HFFc6 (cell line): Measurements from ENCODE around the gene LRRC75B. TPM values are rescaled to one million over a fixed set of nuclear protein-coding genes. Genes with fewer than 3 reads are reported as not detected.
A peak's percentile ranks its signal among the peaks of the same experiment; 100 is the strongest.

Experiments used
- DNase-seq: peaks from one replicate; pipeline ENCODE4 v3.0.0-alpha.2; 2018
- H3K27ac Mint-ChIP-seq: 2 replicates; pipeline ENCODE4 v1.8.0; 2020; ENCODE audit warnings: mild to moderate bottlenecking, mixed read lengths
- H3K27me3 Mint-ChIP-seq: 2 replicates; pipeline ENCODE4 v1.8.0; 2021; ENCODE audit warnings: mild to moderate bottlenecking, moderate library complexity, mixed read lengths; ENCODE audit not compliant: insufficient read depth
- H3K36me3 Mint-ChIP-seq: 2 replicates; pipeline ENCODE4 v1.8.0; 2021; ENCODE audit warnings: low read depth, mixed read lengths
- H3K4me1 Mint-ChIP-seq: 2 replicates; pipeline ENCODE4 v1.8.0; 2020; ENCODE audit warnings: low read depth, mixed read lengths
- H3K4me3 Mint-ChIP-seq: 2 replicates; pipeline ENCODE4 v1.8.0; 2020; ENCODE audit warnings: mild to moderate bottlenecking, moderate library complexity, mixed read lengths
- H3K9me3 Mint-ChIP-seq: 2 replicates; pipeline ENCODE4 v1.8.0; 2020; ENCODE audit warnings: mild to moderate bottlenecking, mixed read lengths
- CTCF ChIP-seq: fragments of 200-600 bp; sonication (generic); IDR thresholded peaks from 2 replicates; pipeline ENCODE4 v1.5.0; 2021; ENCODE audit warnings: antibody characterized with exemption, mild to moderate bottlenecking
- total RNA-seq, 6 experiments: library from RNA; stranded (reverse); fragmentation: NEBNext Ultra II Directional; extraction: Animal tissue kit (Norgen Biotek cat#: 25700); gene quantifications; 2 replicates in 1 of 6; 3 replicates in 5 of 6; pipeline ENCODE4 v1.2.3, GENCODE V29; 2021

Gene LRRC75B
- total RNA-seq, 6 experiments from 2014 or later, result 0.87 to 1.6 (median 1.0) TPM

DNA sequence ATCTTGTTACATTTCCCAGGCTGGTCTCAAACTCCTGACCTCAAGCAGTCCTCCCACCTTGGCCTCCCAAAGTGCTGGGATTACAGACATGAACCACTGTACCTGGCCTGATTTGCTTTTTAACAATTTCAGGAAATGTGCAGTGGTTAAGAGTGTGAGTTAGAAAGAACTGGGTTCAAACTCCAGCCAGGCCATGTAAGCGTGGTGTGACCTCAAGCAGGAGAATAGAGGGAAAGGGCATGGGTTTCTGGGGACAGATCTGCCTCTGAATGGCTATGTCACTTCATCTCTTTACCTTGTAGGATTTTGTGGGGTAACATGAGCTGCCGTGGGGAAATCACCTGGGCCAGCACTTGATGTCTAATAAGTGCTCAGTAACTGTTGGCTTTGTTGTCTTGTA, 27.8 kb downstream of the LRRC75B start:
- Mint-ChIP-seq H3K27me3 (no peaks in the 10 kb centered on the region), H3K9me3 (no peaks in the 10 kb centered on the region), H3K27ac (no peak overlapping the region), H3K4me1 (peaks cover 17% of the 10 kb centered on the region), H3K4me3 (no peak overlapping the region), H3K36me3 (peaks cover 14% of the 10 kb centered on the region; the same call in 1 of the 2 replicates)
- TF ChIP-seq CTCF, result no peak
- no peak for DNase-seq

- Mint-ChIP-seq H3K4me3 (no peak overlapping the region), H3K36me3 (peaks cover 9% of the 10 kb centered on the region; the same call in 1 of the 2 replicates), H3K27me3 (no peaks in the 10 kb centered on the region), H3K27ac (peak overlapping the region; percentile 23), H3K4me1 (peaks cover 17% of the 10 kb centered on the region), H3K9me3 (no peaks in the 10 kb centered on the region)
- no peak for DNase-seq
- no peak for TF ChIP-seq CTCF
Measured at GRCh38 chr22:24564376-24565058, 28.4 kb downstream of the LRRC75B start.

GRCh38 chr22:24563246-24563645, 29.6 kb downstream of the LRRC75B start:
- no peak overlapping the region for H3K4me3 Mint-ChIP-seq
- TF ChIP-seq CTCF, result no peak
- H3K27ac Mint-ChIP-seq, result no peak overlapping the region
- H3K9me3 Mint-ChIP-seq, result no peaks in the 10 kb centered on the region
- no peaks in the 10 kb centered on the region for H3K27me3 Mint-ChIP-seq
- H3K4me1 Mint-ChIP-seq, result peaks cover 28% of the 10 kb centered on the region
- peaks cover 11% of the 10 kb centered on the region for H3K36me3 Mint-ChIP-seq
- DNase-seq, result no peak

DNA sequence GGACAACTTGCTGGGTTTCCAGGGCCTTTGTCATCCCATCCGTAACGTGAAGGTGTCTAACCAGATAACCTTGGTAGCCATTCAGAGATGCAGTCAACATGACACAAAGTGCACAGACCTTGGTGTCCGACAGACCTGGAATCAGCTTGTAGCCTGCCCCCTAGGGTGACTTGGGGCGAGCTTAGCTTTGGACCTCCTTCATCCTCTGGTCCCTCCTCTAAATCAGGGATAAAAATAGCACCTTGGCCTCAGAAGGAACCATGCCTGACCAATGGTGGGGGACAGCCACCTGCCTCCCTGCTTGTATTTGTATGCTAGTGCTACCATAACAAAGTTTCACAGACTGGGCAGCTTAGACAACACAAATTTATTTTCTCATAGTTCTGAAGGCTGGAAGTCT, 33.4 kb downstream of the LRRC75B start:
- Mint-ChIP-seq H3K4me1 (peaks cover 33% of the 10 kb centered on the region), H3K9me3 (no peaks in the 10 kb centered on the region), H3K27me3 (peaks cover 3% of the 10 kb centered on the region), H3K27ac (no peak overlapping the region), H3K36me3 (peaks cover 26% of the 10 kb centered on the region), H3K4me3 (no peak overlapping the region)
- no peak for DNase-seq
- TF ChIP-seq CTCF, result no peak

DNA sequence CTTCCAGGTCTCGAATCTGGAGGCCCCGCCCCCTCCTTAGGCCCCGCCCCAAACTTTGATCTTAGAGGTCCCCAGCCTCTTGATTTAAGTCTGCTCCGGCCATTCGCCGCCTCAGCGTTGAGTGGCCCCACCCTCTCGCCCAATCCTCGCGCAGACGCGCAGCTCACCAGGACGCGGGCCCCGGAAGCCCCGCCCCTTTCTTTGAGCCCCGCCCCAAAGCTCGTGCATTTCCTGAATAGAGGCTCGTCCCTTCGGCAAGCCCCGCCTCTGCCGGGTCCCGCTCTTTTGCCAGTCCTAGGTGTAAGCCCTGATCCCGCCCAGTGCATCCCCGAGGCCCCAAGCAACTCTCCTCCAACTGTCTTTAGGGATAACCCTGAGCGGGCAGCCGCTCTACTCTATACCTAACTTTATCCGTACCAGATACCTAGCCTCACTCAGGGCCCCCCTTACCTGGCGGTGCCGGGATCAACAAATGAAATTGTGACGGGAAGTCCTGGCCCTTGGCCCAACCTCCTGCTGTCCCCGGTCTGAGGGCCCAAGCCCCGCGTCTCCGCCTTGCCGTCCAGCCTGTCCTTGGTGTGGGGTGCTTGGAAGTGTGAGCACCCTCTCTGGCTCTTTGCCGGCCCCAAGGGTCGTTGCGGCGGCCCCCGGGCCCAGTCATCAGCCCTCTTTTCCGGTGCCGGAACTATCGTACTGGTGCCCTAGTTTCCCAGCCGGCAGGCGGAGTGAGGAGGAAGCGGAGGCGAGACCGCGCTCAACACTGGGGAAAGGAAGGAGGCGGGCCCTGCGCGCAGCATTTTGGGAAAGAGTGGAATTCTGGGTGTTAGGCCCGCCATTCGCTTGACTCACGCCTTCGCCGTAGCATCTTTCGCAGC, 37.5 kb downstream of the LRRC75B start, which contains the start of gene SNRPD3:
Gene SNRPD3 (plus strand): TSS at position 835 of the 875 bp plus-strand sequence. CDS start 1,676 bp downstream, outside the sequence.
- peaks cover 3% of the 10 kb centered on the region for H3K27me3 Mint-ChIP-seq
- H3K36me3 Mint-ChIP-seq, result peaks cover 34% of the 10 kb centered on the region
- TF ChIP-seq CTCF, result peak; percentile 44; the same call in 1 of the 2 replicates
- DNase-seq, result peak; percentile 98
- peaks cover 51% of the 10 kb centered on the region for H3K4me1 Mint-ChIP-seq
- H3K27ac Mint-ChIP-seq, result peak within 1 kb of the TSS; percentile 97
- peak within 1 kb of the TSS; percentile 97 for H3K4me3 Mint-ChIP-seq
- no peaks in the 10 kb centered on the region for H3K9me3 Mint-ChIP-seq
